Mesothelial cell of epicardium (in vitro differentiated cells): ENCODE data around the gene HSFX2. TPM values are rescaled to one million over a fixed set of nuclear protein-coding genes. Genes with fewer than 3 reads are reported as not detected.

Experiments
- DNase-seq, 2 experiments: peaks; one replicate each; pipeline ENCODE4 v3.0.0; 2021; ENCODE audit warnings: low spot score in 2 of 2; ENCODE audit not compliant: unreplicated experiment in 2 of 2
- H3K27ac Mint-ChIP-seq: 2 replicates; pipeline ENCODE4 v1.8.0; 2021; ENCODE audit warnings: mixed read lengths
- H3K27me3 Mint-ChIP-seq: 2 replicates; pipeline ENCODE4 v1.8.0; 2021; ENCODE audit warnings: low read depth, mixed read lengths
- H3K36me3 Mint-ChIP-seq: 2 replicates; pipeline ENCODE4 v1.8.0; 2021; ENCODE audit warnings: mixed read lengths
- H3K4me1 Mint-ChIP-seq: 2 replicates; pipeline ENCODE4 v1.8.0; 2021; ENCODE audit warnings: mixed read lengths
- H3K4me3 Mint-ChIP-seq: 2 replicates; pipeline ENCODE4 v1.8.0; 2021; ENCODE audit warnings: mild to moderate bottlenecking, moderate library complexity, mixed read lengths
- H3K9me3 Mint-ChIP-seq: 2 replicates; pipeline ENCODE4 v1.8.0; 2021; ENCODE audit warnings: mixed read lengths
- CTCF ChIP-seq: fragments of 200-600 bp; sonication (generic); IDR thresholded peaks from one replicate; pipeline ENCODE4 v1.5.0; 2021; ENCODE audit warnings: antibody characterized with exemption; ENCODE audit not compliant: unreplicated experiment
- total RNA-seq: library from RNA; stranded (reverse); gene quantifications from 3 replicates; pipeline ENCODE4 v1.2.1, GENCODE V29; 2021

Gene HSFX2
- total RNA-seq, 1 donor from 2014 or later: not detected

GRCh38 chrX:149633511-149633910, 38.4 kb upstream of the HSFX2 start:
- Mint-ChIP-seq H3K9me3 (peaks cover 22% of the 10 kb centered on the region), H3K27ac (no peak overlapping the region), H3K4me1 (peaks cover 10% of the 10 kb centered on the region), H3K27me3 (peaks cover 31% of the 10 kb centered on the region), H3K36me3 (no peaks in the 10 kb centered on the region), H3K4me3 (no peak overlapping the region)
- DNase-seq: no peak
- no peak for TF ChIP-seq CTCF

GRCh38 chrX:149631234-149632165, 36.4 kb upstream of the HSFX2 start, which contains the start of gene TMEM185A:
Gene TMEM185A, minus strand, starts transcription at chrX:149631792. Its CDS starts 212 bp downstream, at chrX:149631580.
- TF ChIP-seq CTCF: no peak
- peak in 1 of 2 experiments; percentile 75 for DNase-seq
- Mint-ChIP-seq H3K27me3 (peaks cover 31% of the 10 kb centered on the region), H3K9me3 (peaks cover 14% of the 10 kb centered on the region), H3K27ac (peak within 1 kb of the TSS; percentile 90), H3K36me3 (no peaks in the 10 kb centered on the region), H3K4me1 (peaks cover 16% of the 10 kb centered on the region), H3K4me3 (peak within 1 kb of the TSS; percentile 92)

GRCh38 chrX:149630681-149631233, 35.6 kb upstream of the HSFX2 start:
- no peak for TF ChIP-seq CTCF
- Mint-ChIP-seq H3K36me3 (no peaks in the 10 kb centered on the region), H3K27me3 (peaks cover 31% of the 10 kb centered on the region), H3K9me3 (peaks cover 10% of the 10 kb centered on the region), H3K4me3 (peak overlapping the region; percentile 92), H3K27ac (peak overlapping the region; percentile 90), H3K4me1 (peaks cover 18% of the 10 kb centered on the region)
- no peak for DNase-seq

GRCh38 chrX:149629730-149630387, 34.7 kb upstream of the HSFX2 start:
- H3K4me3 Mint-ChIP-seq: peak overlapping the region; percentile 92
- peaks cover 18% of the 10 kb centered on the region for H3K4me1 Mint-ChIP-seq
- H3K27ac Mint-ChIP-seq: no peak overlapping the region
- no peak for TF ChIP-seq CTCF
- no peak for DNase-seq
- H3K36me3 Mint-ChIP-seq: no peaks in the 10 kb centered on the region
- peaks cover 10% of the 10 kb centered on the region for H3K9me3 Mint-ChIP-seq
- H3K27me3 Mint-ChIP-seq: peaks cover 27% of the 10 kb centered on the region

GRCh38 chrX:149628768-149629167, 33.7 kb upstream of the HSFX2 start:
- peaks cover 10% of the 10 kb centered on the region for H3K9me3 Mint-ChIP-seq
- TF ChIP-seq CTCF: no peak

More at GRCh38 chrX:149628768-149629167, 33.7 kb upstream of the HSFX2 start:
- H3K27ac Mint-ChIP-seq: no peak overlapping the region
- DNase-seq: no peak
- H3K4me1 Mint-ChIP-seq: peaks cover 20% of the 10 kb centered on the region
- H3K36me3 Mint-ChIP-seq: no peaks in the 10 kb centered on the region
- H3K27me3 Mint-ChIP-seq: peaks cover 17% of the 10 kb centered on the region
- no peak overlapping the region for H3K4me3 Mint-ChIP-seq
